ENCODE data around the gene SYT17. TPM values are rescaled to one million over a fixed set of nuclear protein-coding genes. Genes with fewer than 3 reads are reported as not detected.

The SYT17 gene
- total RNA-seq, 5 donors from 2014 or later (not counting 1 experiment from before 2014, with no cell fraction given): 0.23 to 1.4 (median 0.38) TPM; not detected in 2

GRCh38 chr16:19241512-19241911 lies 73.5 kb downstream of the SYT17 start:
- peaks cover 0 to 6% of the 10 kb centered on the region in 2 experiments for H3K27me3 ChIP-seq (replicated peaks in 1 of 2; ENCODE audit: control insufficient read depth in 2 of 2, extremely low read depth in 1 of 2, insufficient read depth in 2 of 2, low read length in 1 of 2)
- ChIA-PET CTCF (no interaction called here), POLR2A (no interaction called here)
- no peak overlapping the region for H3K4me3 ChIP-seq (ENCODE audit: control insufficient read depth in 1 of 2, extremely low read depth in 1 of 2, low read length in 1 of 2)
- ATAC-seq (replicated peaks in 1 of 4) (no peak), DNase-seq (no peak)
- H3K27ac Mint-ChIP-seq: no peak overlapping the region
- no peaks in the 10 kb centered on the region for H3K4me1 ChIP-seq (ENCODE audit: control insufficient read depth in 1 of 2, extremely low read depth in 1 of 2, insufficient read depth in 2 of 2, low read length in 2 of 2)
- no peak overlapping the region for H3K27ac ChIP-seq (ENCODE audit: low read length)
- H3K36me3 ChIP-seq (ENCODE audit: control insufficient read depth in 2 of 2, extremely low read depth in 1 of 2, insufficient read depth in 1 of 2, low read length in 1 of 2): no peaks in the 10 kb centered on the region
- H3K4me3 Mint-ChIP-seq: no peak overlapping the region
- H3K27me3 Mint-ChIP-seq: peaks cover 0 to 5% of the 10 kb centered on the region in 2 donors
- WGBS (ENCODE audit: insufficient coverage): 90% methylated on average over 8 of the region's 11 CpGs
- peaks cover 3% of the 10 kb centered on the region for H3K36me3 Mint-ChIP-seq
- no peaks in the 10 kb centered on the region for H3K4me1 Mint-ChIP-seq
- H3K9me3 Mint-ChIP-seq: peaks cover 4 to 11% (median 7%) of the 10 kb centered on the region in 3 donors
- H3K9me3 ChIP-seq: no peaks in the 10 kb centered on the region

- Mint-ChIP-seq H3K9me3 (peaks cover 4 to 11% (median 5%) of the 10 kb centered on the region in 3 donors), H3K27ac (no peak overlapping the region), H3K4me3 (no peak overlapping the region), H3K27me3 (peaks cover 0 to 5% of the 10 kb centered on the region in 2 donors), H3K4me1 (no peaks in the 10 kb centered on the region), H3K36me3 (peaks cover 3% of the 10 kb centered on the region)
- no peaks in the 10 kb centered on the region for H3K9me3 ChIP-seq
- H3K4me3 ChIP-seq (ENCODE audit: control insufficient read depth in 1 of 2, extremely low read depth in 1 of 2, low read length in 1 of 2): no peak overlapping the region
- H3K36me3 ChIP-seq (ENCODE audit: control insufficient read depth in 2 of 2, extremely low read depth in 1 of 2, insufficient read depth in 1 of 2, low read length in 1 of 2): no peaks in the 10 kb centered on the region
- peaks cover 0 to 6% of the 10 kb centered on the region in 2 experiments for H3K27me3 ChIP-seq (replicated peaks in 1 of 2; ENCODE audit: control insufficient read depth in 2 of 2, extremely low read depth in 1 of 2, insufficient read depth in 2 of 2, low read length in 1 of 2)
- no peak for DNase-seq
- ChIA-PET POLR2A (no interaction called here), CTCF (no interaction called here)
- ATAC-seq (replicated peaks in 1 of 4): no peak
- H3K27ac ChIP-seq (ENCODE audit: low read length): no peak overlapping the region
- no peaks in the 10 kb centered on the region for H3K4me1 ChIP-seq (ENCODE audit: control insufficient read depth in 1 of 2, extremely low read depth in 1 of 2, insufficient read depth in 2 of 2, low read length in 2 of 2)
- no CpG with 5 or more reads among the region's 1 CpG for WGBS (ENCODE audit: insufficient coverage)
These were observed 74.1 kb downstream of the SYT17 start for GRCh38 chr16:19242186-19242585.

GRCh38 chr16:19242987-19243575 lies 75.0 kb downstream of the SYT17 start:
- Histone ChIP-seq H3K9me3 (no peaks in the 10 kb centered on the region), H3K27me3 (replicated peaks in 1 of 2; ENCODE audit: control insufficient read depth in 2 of 2, extremely low read depth in 1 of 2, insufficient read depth in 2 of 2, low read length in 1 of 2) (peaks cover 0 to 6% of the 10 kb centered on the region in 2 experiments), H3K4me1 (ENCODE audit: control insufficient read depth in 1 of 2, extremely low read depth in 1 of 2, insufficient read depth in 2 of 2, low read length in 2 of 2) (no peaks in the 10 kb centered on the region), H3K4me3 (ENCODE audit: control insufficient read depth in 1 of 2, extremely low read depth in 1 of 2, low read length in 1 of 2) (no peak overlapping the region), H3K36me3 (ENCODE audit: control insufficient read depth in 2 of 2, extremely low read depth in 1 of 2, insufficient read depth in 1 of 2, low read length in 1 of 2) (no peaks in the 10 kb centered on the region), H3K27ac (ENCODE audit: low read length) (no peak overlapping the region)
- DNase-seq (no peak), ATAC-seq (replicated peaks in 1 of 4) (no peak)
- Mint-ChIP-seq H3K36me3 (peaks cover 3% of the 10 kb centered on the region), H3K4me3 (no peak overlapping the region), H3K4me1 (no peaks in the 10 kb centered on the region), H3K27ac (no peak overlapping the region), H3K27me3 (peaks cover 0 to 5% of the 10 kb centered on the region in 2 donors), H3K9me3 (peaks cover 4 to 10% (median 8%) of the 10 kb centered on the region in 3 donors)
- ChIA-PET POLR2A (no interaction called here), CTCF (no interaction called here)
- WGBS (ENCODE audit: insufficient coverage): 79% methylated on average over 2 of the region's 3 CpGs

- Mint-ChIP-seq H3K36me3 (no peaks in the 10 kb centered on the region), H3K9me3 (peaks cover 0 to 7% (median 7%) of the 10 kb centered on the region in 3 donors)
- WGBS (ENCODE audit: insufficient coverage): 17% methylated on average over 1 of the region's 8 CpGs
These were observed 77.4 kb downstream of the SYT17 start for GRCh38 chr16:19245326-19245925.

GRCh38 chr16:19252904-19253303 lies 84.9 kb downstream of the SYT17 start:
- peaks cover 8 to 9% of the 10 kb centered on the region in 2 donors for H3K27me3 Mint-ChIP-seq
- ChIA-PET CTCF (no interaction called here), POLR2A (no interaction called here)
- Histone ChIP-seq H3K9me3 (no peaks in the 10 kb centered on the region), H3K4me1 (ENCODE audit: control insufficient read depth in 1 of 2, extremely low read depth in 1 of 2, insufficient read depth in 2 of 2, low read length in 2 of 2) (no peaks in the 10 kb centered on the region), H3K27ac (ENCODE audit: low read length) (no peak overlapping the region), H3K4me3 (ENCODE audit: control insufficient read depth in 1 of 2, extremely low read depth in 1 of 2, low read length in 1 of 2) (no peak overlapping the region), H3K36me3 (ENCODE audit: control insufficient read depth in 2 of 2, extremely low read depth in 1 of 2, insufficient read depth in 1 of 2, low read length in 1 of 2) (no peaks in the 10 kb centered on the region), H3K27me3 (replicated peaks in 1 of 2; ENCODE audit: control insufficient read depth in 2 of 2, extremely low read depth in 1 of 2, insufficient read depth in 2 of 2, low read length in 1 of 2) (peaks cover 0 to 5% of the 10 kb centered on the region in 2 experiments)
- WGBS (ENCODE audit: insufficient coverage): 39% methylated on average over 2 of the region's 2 CpGs
- no peaks in the 10 kb centered on the region for H3K36me3 Mint-ChIP-seq
- H3K9me3 Mint-ChIP-seq: peaks cover 0 to 2% (median 0%) of the 10 kb centered on the region in 3 donors
- ATAC-seq (replicated peaks in 1 of 4): no peak
- no peak overlapping the region for H3K27ac Mint-ChIP-seq
- H3K4me1 Mint-ChIP-seq: no peaks in the 10 kb centered on the region
- no peak for DNase-seq
- no peak overlapping the region for H3K4me3 Mint-ChIP-seq

More at GRCh38 chr16:19245326-19245925, 77.4 kb downstream of the SYT17 start:
- no peak overlapping the region for H3K4me3 Mint-ChIP-seq
- CTCF ChIA-PET: no interaction called here
- H3K27ac ChIP-seq (ENCODE audit: low read length): no peak overlapping the region
- H3K36me3 ChIP-seq (ENCODE audit: control insufficient read depth in 2 of 2, extremely low read depth in 1 of 2, insufficient read depth in 1 of 2, low read length in 1 of 2): no peaks in the 10 kb centered on the region
- peaks cover 0 to 5% of the 10 kb centered on the region in 2 donors for H3K27me3 Mint-ChIP-seq
- no peaks in the 10 kb centered on the region for H3K4me1 ChIP-seq (ENCODE audit: control insufficient read depth in 1 of 2, extremely low read depth in 1 of 2, insufficient read depth in 2 of 2, low read length in 2 of 2)
- ATAC-seq (replicated peaks in 1 of 4) (no peak), DNase-seq (no peak)
- no peak overlapping the region for H3K4me3 ChIP-seq (ENCODE audit: control insufficient read depth in 1 of 2, extremely low read depth in 1 of 2, low read length in 1 of 2)
- POLR2A ChIA-PET: no interaction called here
- peaks cover 0 to 6% of the 10 kb centered on the region in 2 experiments for H3K27me3 ChIP-seq (replicated peaks in 1 of 2; ENCODE audit: control insufficient read depth in 2 of 2, extremely low read depth in 1 of 2, insufficient read depth in 2 of 2, low read length in 1 of 2)
- no peaks in the 10 kb centered on the region for H3K9me3 ChIP-seq
- no peaks in the 10 kb centered on the region for H3K4me1 Mint-ChIP-seq
- H3K27ac Mint-ChIP-seq: no peak overlapping the region

GRCh38 chr16:19254611-19255010 lies 86.6 kb downstream of the SYT17 start:
- no peaks in the 10 kb centered on the region for H3K4me1 ChIP-seq (ENCODE audit: control insufficient read depth in 1 of 2, extremely low read depth in 1 of 2, insufficient read depth in 2 of 2, low read length in 2 of 2)
- no peak overlapping the region for H3K27ac Mint-ChIP-seq
- H3K36me3 Mint-ChIP-seq: no peaks in the 10 kb centered on the region
- no peaks in the 10 kb centered on the region for H3K9me3 ChIP-seq
- peaks cover 8 to 9% of the 10 kb centered on the region in 2 donors for H3K27me3 Mint-ChIP-seq
- H3K4me3 Mint-ChIP-seq: no peak overlapping the region
- peaks cover 0 to 5% of the 10 kb centered on the region in 2 experiments for H3K27me3 ChIP-seq (replicated peaks in 1 of 2; ENCODE audit: control insufficient read depth in 2 of 2, extremely low read depth in 1 of 2, insufficient read depth in 2 of 2, low read length in 1 of 2)
- WGBS (ENCODE audit: insufficient coverage): 59% methylated on average over 3 of the region's 4 CpGs
- POLR2A ChIA-PET: no interaction called here
- no peaks in the 10 kb centered on the region for H3K9me3 Mint-ChIP-seq
- no peak overlapping the region for H3K4me3 ChIP-seq (ENCODE audit: control insufficient read depth in 1 of 2, extremely low read depth in 1 of 2, low read length in 1 of 2)
- no peaks in the 10 kb centered on the region for H3K4me1 Mint-ChIP-seq
- no peak for DNase-seq
- H3K27ac ChIP-seq (ENCODE audit: low read length): no peak overlapping the region
- no peak for ATAC-seq (replicated peaks in 1 of 4)
- no peaks in the 10 kb centered on the region for H3K36me3 ChIP-seq (ENCODE audit: control insufficient read depth in 2 of 2, extremely low read depth in 1 of 2, insufficient read depth in 1 of 2, low read length in 1 of 2)
- CTCF ChIA-PET: no interaction called here
